ENCODE data around the gene EPHB2.

Gene EPHB2

DNA sequence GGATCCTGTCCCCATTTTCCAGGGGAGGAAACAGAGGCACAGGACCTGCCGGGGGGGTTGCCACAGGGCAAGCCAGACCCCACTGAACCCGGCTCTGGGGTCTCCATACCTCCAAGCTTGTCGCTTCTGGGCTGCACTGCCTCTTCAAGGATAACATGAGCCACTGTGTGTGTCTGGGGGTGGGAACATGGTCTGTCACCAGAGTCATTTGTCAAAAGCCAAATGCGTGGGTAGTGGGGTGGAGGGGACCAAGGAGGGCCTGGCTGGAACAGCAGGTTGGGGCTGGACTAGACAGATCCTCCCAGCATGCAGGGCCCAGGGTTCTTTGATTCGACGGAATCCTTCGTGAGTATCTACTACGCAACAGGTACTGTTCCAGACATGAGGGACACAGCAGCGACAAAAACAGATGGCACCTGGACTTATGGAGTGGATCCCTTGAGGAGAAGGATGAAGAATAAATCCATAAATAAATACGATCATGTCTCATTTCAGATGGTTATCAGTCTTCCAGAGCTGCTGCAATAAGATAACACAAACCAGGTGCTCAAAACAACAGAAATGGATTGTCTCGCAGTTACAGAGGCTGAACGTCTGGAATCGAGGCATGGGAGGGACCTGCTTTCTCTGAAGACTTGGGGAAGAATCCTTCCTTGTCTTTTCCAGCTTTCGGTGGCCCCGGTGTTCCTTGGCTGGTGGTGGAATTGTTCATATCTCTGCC, 28.9 kb upstream of the EPHB2 start:
- no peak for DNase-seq (ENCODE audit: extremely low read depth, low read depth)
- TF ChIP-seq CTCF (IDR thresholded peaks at IDR 0.05; ENCODE audit: low read depth, low read length), result no peak

DNA sequence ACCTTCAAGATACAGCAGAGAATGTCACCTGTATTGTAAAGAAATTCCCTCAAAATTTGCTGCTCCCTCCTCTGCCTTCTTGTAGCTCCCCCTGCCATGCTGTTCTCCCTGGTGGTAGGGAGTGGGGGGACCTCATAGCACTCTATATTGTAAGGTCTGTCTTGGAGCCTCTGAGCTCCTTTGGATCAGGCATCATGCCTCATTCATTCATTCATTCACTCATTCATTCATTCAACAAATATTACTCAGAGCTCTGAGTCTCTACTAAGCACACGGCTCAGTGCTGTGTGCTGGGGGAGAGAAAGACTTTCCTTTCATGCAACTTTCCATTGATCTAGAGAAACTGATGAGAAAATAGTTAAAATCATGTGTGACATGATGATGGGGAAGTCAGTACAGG, 27.1 kb upstream of the EPHB2 start:
- no peak for TF ChIP-seq CTCF (IDR thresholded peaks at IDR 0.05; ENCODE audit: low read depth, low read length)
- DNase-seq (ENCODE audit: extremely low read depth, low read depth), result no peak

GRCh38 chr1:22685591-22686059, 25.0 kb upstream of the EPHB2 start:
- no peak for DNase-seq (ENCODE audit: extremely low read depth, low read depth)

DNA sequence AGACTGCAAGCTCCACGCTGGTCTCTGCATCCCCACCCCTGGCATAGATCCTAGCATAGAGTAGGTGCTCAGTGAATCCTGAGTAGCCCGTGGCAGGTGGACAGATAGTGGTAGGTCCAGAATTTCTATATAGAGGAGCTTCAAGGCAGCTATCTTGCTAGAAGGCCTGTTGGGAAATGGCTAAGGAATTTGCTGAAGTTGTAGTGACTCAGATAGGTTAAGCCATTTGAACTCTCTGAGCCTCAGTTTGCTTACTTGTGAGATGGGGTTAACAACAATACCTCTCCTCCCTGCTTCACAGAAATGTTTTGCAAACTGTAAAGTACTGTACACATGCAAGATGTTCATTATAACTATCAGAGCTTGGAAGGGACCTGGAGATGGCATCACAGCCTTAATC, 23.4 kb upstream of the EPHB2 start:
- TF ChIP-seq CTCF (IDR thresholded peaks at IDR 0.05; ENCODE audit: low read depth, low read length), result no peak
- DNase-seq (ENCODE audit: extremely low read depth, low read depth), result no peak

More at GRCh38 chr1:22685591-22686059, 25.0 kb upstream of the EPHB2 start:
- TF ChIP-seq CTCF (IDR thresholded peaks at IDR 0.05; ENCODE audit: low read depth, low read length), result no peak

DNA sequence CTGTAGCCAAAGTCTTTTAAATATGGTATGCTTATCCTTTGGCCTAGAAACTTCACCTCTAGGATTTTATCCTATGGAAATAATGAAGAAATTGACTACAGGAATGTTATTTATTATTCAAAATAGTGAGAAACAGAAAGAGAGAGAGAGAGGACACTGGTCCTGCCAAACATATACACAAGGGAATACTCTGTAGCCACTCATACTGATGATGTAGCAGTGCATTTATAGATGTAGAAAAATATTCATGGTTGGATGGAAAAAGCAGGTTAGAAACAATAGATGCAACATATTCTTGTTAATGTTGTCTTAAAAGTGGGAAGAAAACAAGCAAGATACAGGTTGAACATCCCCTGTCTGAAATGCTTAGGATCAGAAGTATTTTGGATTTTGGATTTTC, 22.2 kb upstream of the EPHB2 start:
- no peak for DNase-seq (ENCODE audit: extremely low read depth, low read depth)

DNA sequence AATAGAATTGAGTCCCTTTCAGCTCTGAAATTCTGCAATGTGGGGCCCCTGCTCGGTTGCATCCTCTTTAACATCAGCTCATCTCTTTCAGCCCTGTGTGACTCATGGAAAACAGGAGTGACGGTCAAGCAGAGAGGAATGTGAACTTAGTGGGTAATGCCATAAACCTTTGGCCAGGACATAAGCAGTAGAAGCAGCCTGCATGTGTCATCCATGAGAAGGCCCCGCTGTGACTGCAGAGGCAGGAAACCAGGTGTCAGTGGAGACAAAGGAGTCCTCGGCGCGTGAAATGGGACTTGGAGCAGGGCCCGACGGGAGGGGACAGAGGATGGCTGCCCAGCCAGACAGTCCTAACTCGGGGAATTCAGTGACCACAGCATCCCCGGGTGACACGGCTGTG, 21.1 kb upstream of the EPHB2 start:
- no peak for TF ChIP-seq CTCF (IDR thresholded peaks at IDR 0.05; ENCODE audit: low read depth, low read length)
- peak; percentile 11 for DNase-seq (ENCODE audit: extremely low read depth, low read depth)

More for the DNA sequence above, 22.2 kb upstream of the EPHB2 start:
- no peak for TF ChIP-seq CTCF (IDR thresholded peaks at IDR 0.05; ENCODE audit: low read depth, low read length)

- no peak for DNase-seq (ENCODE audit: extremely low read depth, low read depth)
- no peak for TF ChIP-seq CTCF (IDR thresholded peaks at IDR 0.05; ENCODE audit: low read depth, low read length)
Measured at GRCh38 chr1:22691031-22691753, 19.4 kb upstream of the EPHB2 start.
